HL-60 (cell line): Measurements from ENCODE around the gene SH3PXD2A.

ENCODE experiments used
- GABPA ChIP-seq: IDR thresholded peaks from 2 replicates; pipeline ENCODE4 v1.6.1; 2012; ENCODE audit warnings: low read depth
- POLR2AphosphoS5 ChIP-seq: IDR thresholded peaks from 2 replicates; pipeline ENCODE4 v1.6.1; 2012; ENCODE audit warnings: low read depth
- TF ChIP-seq, protein P1 (sequence below): IDR thresholded peaks from one replicate; pipeline ENCODE4 v1.5.1; 2011; ENCODE audit warnings: low read length, control low read depth, inconsistent platforms; ENCODE audit not compliant: insufficient read depth

DNA sequence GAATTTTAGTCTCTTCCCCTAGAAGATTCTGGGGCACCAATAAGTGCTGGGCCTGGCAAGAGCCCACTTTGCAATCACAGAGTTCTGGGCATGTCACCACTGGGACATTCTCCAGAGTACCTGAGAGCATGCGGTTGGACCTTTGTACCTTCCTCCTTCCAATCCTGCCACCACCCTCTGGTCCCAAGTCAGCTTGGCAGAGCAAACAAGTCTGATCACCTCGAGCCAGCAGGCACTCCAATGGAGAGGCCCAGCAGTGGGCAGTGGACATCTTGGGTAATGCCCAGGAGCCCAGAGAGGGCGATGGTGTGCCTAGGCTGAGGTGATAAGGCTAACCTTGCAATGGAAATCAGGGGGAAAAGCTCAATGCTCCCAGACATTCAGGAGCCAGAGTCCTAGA, 43.4 kb downstream of the SH3PXD2A start:
- TF ChIP-seq, protein P1, sequence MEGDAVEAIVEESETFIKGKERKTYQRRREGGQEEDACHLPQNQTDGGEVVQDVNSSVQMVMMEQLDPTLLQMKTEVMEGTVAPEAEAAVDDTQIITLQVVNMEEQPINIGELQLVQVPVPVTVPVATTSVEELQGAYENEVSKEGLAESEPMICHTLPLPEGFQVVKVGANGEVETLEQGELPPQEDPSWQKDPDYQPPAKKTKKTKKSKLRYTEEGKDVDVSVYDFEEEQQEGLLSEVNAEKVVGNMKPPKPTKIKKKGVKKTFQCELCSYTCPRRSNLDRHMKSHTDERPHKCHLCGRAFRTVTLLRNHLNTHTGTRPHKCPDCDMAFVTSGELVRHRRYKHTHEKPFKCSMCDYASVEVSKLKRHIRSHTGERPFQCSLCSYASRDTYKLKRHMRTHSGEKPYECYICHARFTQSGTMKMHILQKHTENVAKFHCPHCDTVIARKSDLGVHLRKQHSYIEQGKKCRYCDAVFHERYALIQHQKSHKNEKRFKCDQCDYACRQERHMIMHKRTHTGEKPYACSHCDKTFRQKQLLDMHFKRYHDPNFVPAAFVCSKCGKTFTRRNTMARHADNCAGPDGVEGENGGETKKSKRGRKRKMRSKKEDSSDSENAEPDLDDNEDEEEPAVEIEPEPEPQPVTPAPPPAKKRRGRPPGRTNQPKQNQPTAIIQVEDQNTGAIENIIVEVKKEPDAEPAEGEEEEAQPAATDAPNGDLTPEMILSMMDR, result no peak
- TF ChIP-seq POLR2AphosphoS5 (no peak), GABPA (no peak)
